ENCODE data around the gene OPCML. TPM values are rescaled to one million over a fixed set of nuclear protein-coding genes. Genes with fewer than 3 reads are reported as not detected.

OPCML gene
- total RNA-seq, 1 experiment from 2014 or later: 0.94 TPM

- WGBS (ENCODE audit: extremely low coverage, insufficient read length, low lambda C conversion rate): no CpG with 5 or more reads among the region's 2 CpGs
- H3K27ac ChIP-seq (ENCODE audit: insufficient read length, low read depth, low read length): no peak overlapping the region
Measured at GRCh38 chr11:132957881-132958280, 574.4 kb downstream of the OPCML start.

More at GRCh38 chr11:132957881-132958280, 574.4 kb downstream of the OPCML start:
- no peaks in the 10 kb centered on the region for H3K79me1 ChIP-seq (ENCODE audit: insufficient read depth, low read depth, low read length, poor library complexity, severe bottlenecking)
- H2AFZ ChIP-seq (ENCODE audit: low read length): no peak overlapping the region
- no peak overlapping the region for H3K4me3 Mint-ChIP-seq
- peaks cover 35% of the 10 kb centered on the region for H3K27me3 Mint-ChIP-seq (ENCODE audit: low read depth)
- no peaks in the 10 kb centered on the region for H3K23me2 ChIP-seq (ENCODE audit: insufficient read length, low read depth, low read length, poor library complexity, severe bottlenecking)
- H4K8ac ChIP-seq (replicated peaks; ENCODE audit: insufficient read length, low read depth, low read length): no peak overlapping the region
- H3K18ac ChIP-seq (ENCODE audit: insufficient read length, low read depth, low read length): no peak overlapping the region
- no peak overlapping the region for H3K56ac ChIP-seq (ENCODE audit: insufficient read length, low read depth, low read length)
- no peak overlapping the region for H2BK120ac ChIP-seq (ENCODE audit: low read depth, low read length, poor library complexity, severe bottlenecking)
- no peak overlapping the region for H4K91ac ChIP-seq (ENCODE audit: insufficient read length, low read depth, low read length)
- no peaks in the 10 kb centered on the region for H3K9me3 ChIP-seq (ENCODE audit: control insufficient read depth, low read depth, low read length)
- H4K5ac ChIP-seq (ENCODE audit: insufficient read length, low read depth, low read length): no peak overlapping the region
- H3K9me3 Mint-ChIP-seq: no peaks in the 10 kb centered on the region
- no peak overlapping the region for H2BK12ac ChIP-seq (ENCODE audit: insufficient read length, low read depth, low read length)
- H2BK5ac ChIP-seq (ENCODE audit: insufficient read length, low read length): no peak overlapping the region
- H3K4ac ChIP-seq (ENCODE audit: low read depth, low read length): no peak overlapping the region
- no peak overlapping the region for H2AK5ac ChIP-seq (ENCODE audit: insufficient read length, low read length)
- peaks cover 19 to 20% of the 10 kb centered on the region in 2 experiments for H3K4me1 Mint-ChIP-seq
- H3K14ac ChIP-seq (ENCODE audit: insufficient read depth, low read length): no peak overlapping the region
- no peak overlapping the region for H3K23ac ChIP-seq (ENCODE audit: insufficient read length, low read depth, low read length)
- no peaks in the 10 kb centered on the region for H3K79me2 ChIP-seq (ENCODE audit: insufficient read depth, low read length)
- no peaks in the 10 kb centered on the region for H3K27me3 ChIP-seq (ENCODE audit: insufficient read depth, low read length)
- H2BK15ac ChIP-seq (ENCODE audit: low read depth, low read length): no peak overlapping the region
- no peak overlapping the region for H3K27ac Mint-ChIP-seq
- H3K4me2 ChIP-seq (ENCODE audit: insufficient read depth, insufficient read length, low read length): no peak overlapping the region
- no peak overlapping the region for H3T11ph ChIP-seq (ENCODE audit: low read length)
- no peak overlapping the region for H2BK20ac ChIP-seq (ENCODE audit: low read depth, low read length, poor library complexity, severe bottlenecking)
- DNase-seq: no peak
- no peak overlapping the region for H3K9ac ChIP-seq (ENCODE audit: extremely low read depth, insufficient read length, low read length)
- TF ChIP-seq CTCF (conservative IDR thresholded peaks at IDR 0.05): no peak
- H3K4me1 ChIP-seq (ENCODE audit: insufficient read depth, low read length): no peaks in the 10 kb centered on the region; the same call in 1 of the 2 replicates
- H3K36me3 Mint-ChIP-seq (ENCODE audit: insufficient read depth in 1 of 3, low read depth in 3 of 3): no peaks in the 10 kb centered on the region
- H4K20me1 ChIP-seq (ENCODE audit: control insufficient read depth, insufficient read depth, insufficient read length): no peaks in the 10 kb centered on the region

Data from H9 (cell line).